Measurements from ENCODE around the gene MOBP. TPM values are rescaled to one million over a fixed set of nuclear protein-coding genes. Genes with fewer than 3 reads are reported as not detected.

MOBP gene
- total RNA-seq, 4 donors from 2014 or later = not detected

DNA sequence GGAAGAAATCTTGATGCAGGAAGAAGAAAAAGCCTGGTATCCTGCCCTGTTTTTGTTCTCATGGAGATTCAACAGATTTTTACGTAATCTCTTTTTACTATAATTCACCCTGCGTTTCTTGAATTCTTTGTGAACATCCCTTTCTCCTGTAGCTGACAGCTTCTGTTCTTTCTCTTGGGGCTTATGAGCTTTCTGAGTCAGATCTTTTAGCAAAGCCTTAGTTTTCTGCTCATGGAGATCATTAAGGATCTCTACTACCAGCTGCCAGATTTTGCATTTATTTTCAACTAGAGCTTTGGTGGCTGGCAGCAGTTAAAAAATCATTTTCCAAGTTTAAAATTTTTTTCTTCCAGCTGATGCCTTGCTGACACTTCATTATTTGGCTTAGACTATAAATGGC is 51.6 kb downstream of the MOBP start:
- Histone ChIP-seq H3K27me3 (peaks cover 0 to 9% (median 1%) of the 10 kb centered on the region in 4 donors), H3K9me3 (peaks cover 0 to 6% (median 0%) of the 10 kb centered on the region in 3 donors), H3K36me3 (no peaks in the 10 kb centered on the region), H3K4me1 (no peaks in the 10 kb centered on the region), H3K4me3 (no peak overlapping the region), H3K27ac (no peak overlapping the region)
- no peak for DNase-seq
- TF ChIP-seq, protein P1, sequence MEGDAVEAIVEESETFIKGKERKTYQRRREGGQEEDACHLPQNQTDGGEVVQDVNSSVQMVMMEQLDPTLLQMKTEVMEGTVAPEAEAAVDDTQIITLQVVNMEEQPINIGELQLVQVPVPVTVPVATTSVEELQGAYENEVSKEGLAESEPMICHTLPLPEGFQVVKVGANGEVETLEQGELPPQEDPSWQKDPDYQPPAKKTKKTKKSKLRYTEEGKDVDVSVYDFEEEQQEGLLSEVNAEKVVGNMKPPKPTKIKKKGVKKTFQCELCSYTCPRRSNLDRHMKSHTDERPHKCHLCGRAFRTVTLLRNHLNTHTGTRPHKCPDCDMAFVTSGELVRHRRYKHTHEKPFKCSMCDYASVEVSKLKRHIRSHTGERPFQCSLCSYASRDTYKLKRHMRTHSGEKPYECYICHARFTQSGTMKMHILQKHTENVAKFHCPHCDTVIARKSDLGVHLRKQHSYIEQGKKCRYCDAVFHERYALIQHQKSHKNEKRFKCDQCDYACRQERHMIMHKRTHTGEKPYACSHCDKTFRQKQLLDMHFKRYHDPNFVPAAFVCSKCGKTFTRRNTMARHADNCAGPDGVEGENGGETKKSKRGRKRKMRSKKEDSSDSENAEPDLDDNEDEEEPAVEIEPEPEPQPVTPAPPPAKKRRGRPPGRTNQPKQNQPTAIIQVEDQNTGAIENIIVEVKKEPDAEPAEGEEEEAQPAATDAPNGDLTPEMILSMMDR (IDR thresholded peaks at IDR 0.05) = no peak
- no peak for TF ChIP-seq POLR2A (IDR thresholded peaks at IDR 0.05)
- WGBS, 2 donors = 58 to 67% methylated on average over 2 of the region's 2 CpGs
- intact Hi-C loops (cut with DNase I) = no loop called here

DNA sequence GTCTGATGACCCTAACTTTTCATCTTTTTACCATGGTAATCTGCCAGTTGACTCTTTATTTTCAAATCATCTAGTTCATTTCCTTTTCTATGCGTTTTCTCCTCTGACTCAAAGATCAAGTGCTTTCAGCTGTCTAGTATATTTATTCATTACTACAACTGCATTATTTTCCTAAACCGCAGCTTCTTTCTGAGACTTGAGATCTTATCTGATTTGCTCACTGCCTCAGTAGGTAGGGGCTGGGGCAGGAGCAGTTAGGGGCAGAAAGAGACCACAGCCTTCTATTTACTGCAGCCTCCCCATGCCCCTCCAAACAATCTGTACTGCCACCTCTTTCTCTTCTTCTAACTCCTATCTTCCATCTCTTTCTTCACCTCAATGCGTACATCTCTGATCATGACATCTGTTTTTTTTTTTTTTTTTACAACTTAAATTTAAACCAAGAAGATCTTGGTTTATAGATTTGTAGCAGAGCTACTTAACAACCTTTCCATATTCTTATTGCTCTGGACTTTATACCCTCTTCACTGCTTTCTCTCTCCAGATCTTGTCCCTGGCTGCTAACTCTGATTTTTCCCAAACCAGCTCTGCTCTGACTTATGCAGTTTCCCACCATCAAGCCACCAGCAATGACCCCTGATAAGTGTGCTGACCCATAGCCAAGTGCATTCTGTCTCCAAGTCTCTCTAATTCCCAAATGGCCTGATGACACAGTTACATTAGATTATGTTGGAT is 52.2 kb downstream of the MOBP start:
- no peak overlapping the region for H3K4me3 ChIP-seq
- no peaks in the 10 kb centered on the region for H3K36me3 ChIP-seq
- DNase-seq = no peak
- intact Hi-C loops (cut with DNase I) = no loop called here
- peaks cover 0 to 9% (median 1%) of the 10 kb centered on the region in 4 donors for H3K27me3 ChIP-seq
- no peak for TF ChIP-seq POLR2A (IDR thresholded peaks at IDR 0.05)
- TF ChIP-seq, protein P1 (IDR thresholded peaks at IDR 0.05) = no peak
- peaks cover 0 to 12% (median 0%) of the 10 kb centered on the region in 3 donors for H3K9me3 ChIP-seq
- no peak overlapping the region for H3K27ac ChIP-seq
- no peaks in the 10 kb centered on the region for H3K4me1 ChIP-seq
- 48 to 58% methylated on average over 3 of the region's 3 CpGs for WGBS, 2 donors

DNA sequence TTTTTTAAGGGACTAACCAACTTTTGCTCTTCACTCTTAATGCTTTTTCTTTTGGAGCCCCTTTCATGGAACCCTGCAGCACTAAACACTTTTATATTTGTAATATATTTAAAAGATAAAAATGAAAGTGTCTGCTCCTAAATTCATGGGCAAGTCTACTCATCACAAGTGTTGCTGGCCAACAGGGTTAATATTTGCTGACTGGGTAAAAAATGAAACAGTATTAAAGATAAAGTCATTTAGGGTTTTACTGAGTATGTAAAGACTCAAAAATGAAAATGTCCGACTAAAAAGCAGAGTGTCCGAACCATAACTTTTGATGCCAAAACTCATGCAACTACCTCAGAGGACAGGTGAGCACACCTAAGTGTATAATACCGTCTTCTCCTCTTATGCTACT is 54.0 kb downstream of the MOBP start:
- Histone ChIP-seq H3K4me3 (no peak overlapping the region), H3K36me3 (no peaks in the 10 kb centered on the region), H3K27me3 (peaks cover 0 to 9% (median 1%) of the 10 kb centered on the region in 4 donors), H3K27ac (no peak overlapping the region), H3K4me1 (no peaks in the 10 kb centered on the region), H3K9me3 (peaks cover 0 to 12% (median 0%) of the 10 kb centered on the region in 3 donors)
- intact Hi-C loops (cut with DNase I) = no loop called here
- 76 to 93% methylated on average over 3 of the region's 3 CpGs for WGBS, 2 donors
- TF ChIP-seq, protein P1 (IDR thresholded peaks at IDR 0.05) = no peak
- TF ChIP-seq POLR2A (IDR thresholded peaks at IDR 0.05) = no peak
- no peak for DNase-seq

DNA sequence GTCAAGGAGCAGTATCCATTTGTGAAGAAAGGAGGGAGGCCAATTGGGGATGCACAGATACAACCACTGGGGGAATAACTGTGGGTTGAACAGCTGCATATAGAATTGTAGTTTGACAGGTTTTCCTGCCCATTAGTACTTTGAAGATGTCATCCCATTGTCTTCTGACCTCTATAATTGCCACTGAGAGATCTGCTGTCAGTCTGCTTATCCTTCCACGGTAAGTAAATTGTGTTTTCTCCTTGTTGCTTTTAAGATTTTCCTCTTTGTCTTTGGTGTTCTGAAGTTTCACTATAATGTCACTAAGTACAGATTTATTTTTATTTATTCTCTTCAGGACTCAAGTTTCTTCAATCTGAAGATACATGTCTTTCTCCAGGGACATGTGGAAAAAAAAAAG is 56.6 kb downstream of the MOBP start:
- intact Hi-C loops (cut with DNase I) = no loop called here
- peaks cover 0 to 12% (median 0%) of the 10 kb centered on the region in 3 donors for H3K9me3 ChIP-seq
- H3K4me1 ChIP-seq = no peaks in the 10 kb centered on the region
- DNase-seq = no peak
- TF ChIP-seq, protein P1 (IDR thresholded peaks at IDR 0.05) = no peak
- TF ChIP-seq POLR2A (IDR thresholded peaks at IDR 0.05) = no peak
- no peak overlapping the region for H3K4me3 ChIP-seq
- H3K27ac ChIP-seq = no peak overlapping the region
- WGBS, 2 donors = 67 to 83% methylated on average over 1 of the region's 1 CpG
- H3K27me3 ChIP-seq = peaks cover 0 to 3% (median 0%) of the 10 kb centered on the region in 4 donors
- no peaks in the 10 kb centered on the region for H3K36me3 ChIP-seq

DNA sequence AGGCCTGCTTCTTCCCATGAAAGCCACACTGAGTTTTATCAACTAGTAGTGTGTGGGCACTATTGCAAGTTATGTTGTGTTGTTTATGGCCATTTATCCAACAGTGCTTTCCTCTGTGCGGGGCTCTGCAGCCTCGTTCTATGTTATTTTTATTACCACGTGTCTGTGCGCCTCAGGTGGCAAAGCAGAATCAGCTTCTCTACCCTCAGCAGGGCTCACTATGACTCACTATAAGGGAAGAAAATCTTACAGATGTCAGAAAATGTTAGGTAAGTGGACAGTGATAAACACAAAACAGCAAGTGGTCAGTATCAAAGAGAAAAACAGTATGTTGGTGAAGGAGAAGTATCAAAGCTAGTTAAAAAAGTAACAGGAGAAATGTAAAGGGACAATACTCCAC is 61.4 kb downstream of the MOBP start:
- Histone ChIP-seq H3K36me3 (no peaks in the 10 kb centered on the region), H3K4me3 (no peak overlapping the region), H3K9me3 (peaks cover 0 to 8% (median 0%) of the 10 kb centered on the region in 3 donors), H3K27me3 (no peaks in the 10 kb centered on the region), H3K27ac (no peak overlapping the region), H3K4me1 (peaks cover 0 to 19% (median 0%) of the 10 kb centered on the region in 3 donors)
- TF ChIP-seq POLR2A (IDR thresholded peaks at IDR 0.05) = no peak
- TF ChIP-seq, protein P1 (IDR thresholded peaks at IDR 0.05) = no peak
- intact Hi-C loops (cut with DNase I) = no loop called here
- WGBS, 2 donors = 79 to 90% methylated on average over 4 of the region's 4 CpGs
- DNase-seq = no peak
